ENCODE data around the gene TBC1D24.

Gene TBC1D24

GRCh38 chr16:2450535-2450934, 24.4 kb upstream of the TBC1D24 start:
- DNase-seq (ENCODE audit: low read depth in 3 of 3, low spot score in 1 of 3) = no peak

- no peak for DNase-seq (ENCODE audit: low read depth in 3 of 3, low spot score in 1 of 3)
Measured at GRCh38 chr16:2450975-2451381, 23.9 kb upstream of the TBC1D24 start.

GRCh38 chr16:2451851-2452320, 23.0 kb upstream of the TBC1D24 start:
- no peak for DNase-seq (ENCODE audit: low read depth in 3 of 3, low spot score in 1 of 3)

- DNase-seq (ENCODE audit: low read depth in 3 of 3, low spot score in 1 of 3) = no peak
Measured at GRCh38 chr16:2452650-2453049, 22.3 kb upstream of the TBC1D24 start.

GRCh38 chr16:2455081-2455845, 19.7 kb upstream of the TBC1D24 start:
- DNase-seq (ENCODE audit: low read depth in 3 of 3, low spot score in 1 of 3) = no peak

GRCh38 chr16:2456551-2457153, 18.3 kb upstream of the TBC1D24 start:
- no peak for DNase-seq (ENCODE audit: low read depth in 3 of 3, low spot score in 1 of 3)

GRCh38 chr16:2457267-2457666, 17.7 kb upstream of the TBC1D24 start:
- DNase-seq (ENCODE audit: low read depth in 3 of 3, low spot score in 1 of 3) = no peak

- DNase-seq (ENCODE audit: low read depth in 3 of 3, low spot score in 1 of 3) = no peak
Measured at GRCh38 chr16:2457946-2458345, 17.0 kb upstream of the TBC1D24 start.

GRCh38 chr16:2458887-2459646, 15.9 kb upstream of the TBC1D24 start:
- no peak for DNase-seq (ENCODE audit: low read depth in 3 of 3, low spot score in 1 of 3)

GRCh38 chr16:2459647-2460390, 15.1 kb upstream of the TBC1D24 start, which contains the start of gene TEDC2:
Gene TEDC2, plus strand, starts transcription at chr16:2460109. Its CDS starts 36 bp downstream, at chr16:2460145.
- DNase-seq (ENCODE audit: low read depth in 3 of 3, low spot score in 1 of 3) = peak; percentile 91 to 95 (median 92)

GRCh38 chr16:2460391-2460713, 14.6 kb upstream of the TBC1D24 start:
- no peak for DNase-seq (ENCODE audit: low read depth in 3 of 3, low spot score in 1 of 3)

GRCh38 chr16:2460916-2461315, 14.0 kb upstream of the TBC1D24 start:
- no peak for DNase-seq (ENCODE audit: low read depth in 3 of 3, low spot score in 1 of 3)

GRCh38 chr16:2462031-2462866, 12.7 kb upstream of the TBC1D24 start:
- no peak for DNase-seq (ENCODE audit: low read depth in 3 of 3, low spot score in 1 of 3)

GRCh38 chr16:2464333-2464732, 10.6 kb upstream of the TBC1D24 start:
- no peak for DNase-seq (ENCODE audit: low read depth in 3 of 3, low spot score in 1 of 3)

GRCh38 chr16:2465653-2466415, 9.1 kb upstream of the TBC1D24 start:
- no peak for DNase-seq (ENCODE audit: low read depth in 3 of 3, low spot score in 1 of 3)

- DNase-seq (ENCODE audit: low read depth in 3 of 3, low spot score in 1 of 3) = no peak
Measured at GRCh38 chr16:2466667-2467527, 8.0 kb upstream of the TBC1D24 start.

GRCh38 chr16:2467528-2468232, 7.2 kb upstream of the TBC1D24 start:
- no peak for DNase-seq (ENCODE audit: low read depth in 3 of 3, low spot score in 1 of 3)

GRCh38 chr16:2468233-2468724, 6.6 kb upstream of the TBC1D24 start:
- DNase-seq (ENCODE audit: low read depth in 3 of 3, low spot score in 1 of 3) = no peak
